Endothelial cell of umbilical vein (primary cell): ENCODE results near the gene RNF125. TPM values are rescaled to one million over a fixed set of nuclear protein-coding genes. Genes with fewer than 3 reads are reported as not detected.

ENCODE experiments used
- BruUV-seq: library from RNA; stranded (reverse); fragments of 400-500 nt; replicated peaks from 2 replicates; lab custom pipeline; 2021; lab: Mats Ljungman, UMichigan
- CTCF ChIA-PET: fragments of 300-600, 350-600 bp; sonication (Branson Sonifier 250); formaldehyde crosslinking; loops from one replicate; lab custom pipeline; 2021; ENCODE audit warnings: antibody characterized with exemption, inconsistent platforms; lab: Charles Lee
- POLR2A ChIA-PET: fragments of 300-600, 350-600 bp; sonication (Branson Sonifier 250); formaldehyde crosslinking; loops from one replicate; lab custom pipeline; 2021; ENCODE audit warnings: antibody characterized with exemption, inconsistent platforms; lab: Charles Lee
- DNase-seq: peaks from one replicate; pipeline ENCODE4 v3.0.0-alpha.2; 2011; ENCODE audit warnings: low read depth, low spot score
- FAIRE-seq: peaks from 2 replicates; lab custom pipeline; 2011; peaks lifted over from hg19 to GRCh38; lab: Jason Lieb, UNC
- H2AFZ ChIP-seq: 2 replicates; pipeline ENCODE4 v1.6.0; 2012; ENCODE audit warnings: low read depth, low read length, control low read depth, inconsistent platforms
- H3K27ac ChIP-seq: 2 replicates; pipeline ENCODE4 v1.5.1; 2011; ENCODE audit warnings: low read depth, mild to moderate bottlenecking, control low read depth, low read length, moderate library complexity; ENCODE audit not compliant: insufficient read depth
- H3K27me3 ChIP-seq, 2 experiments: 2 replicates each; pipeline versions ENCODE4 v1.6.0 to v1.6.1; 2011; ENCODE audit warnings: low read length in 2 of 2, mixed read lengths in 1 of 2; ENCODE audit not compliant: control insufficient read depth in 2 of 2, insufficient read depth in 2 of 2
- H3K36me3 ChIP-seq, 2 experiments: 2 replicates in 1 of 2; 3 replicates in 1 of 2; pipeline ENCODE4 v1.5.1; 2011; ENCODE audit warnings: low read length in 2 of 2, mild to moderate bottlenecking in 1 of 2, moderate library complexity in 1 of 2; ENCODE audit not compliant: control insufficient read depth in 2 of 2, insufficient read depth in 2 of 2; ENCODE audit errors: extremely low read depth in 1 of 2
- H3K4me1 ChIP-seq: 3 replicates; pipeline ENCODE4 v1.5.1; 2011; ENCODE audit warnings: mild to moderate bottlenecking, low read length; ENCODE audit not compliant: control insufficient read depth, insufficient read depth; ENCODE audit errors: extremely low read depth
- H3K4me2 ChIP-seq: 2 replicates; pipeline ENCODE4 v1.6.1; 2011; ENCODE audit warnings: low read length, control low read depth, mixed read lengths; ENCODE audit not compliant: insufficient read depth
- H3K4me3 ChIP-seq, 3 experiments: fragments of 200-600 bp in 1 of 3; sonication (generic), shearing (Covaris generic) in 1 of 3; replicated peaks in 1 of 3; 2 replicates each; pipeline ENCODE4 v1.5.1; 2011 to 2016; ENCODE audit warnings: control low read depth in 3 of 3, low read length in 3 of 3, mild to moderate bottlenecking in 2 of 3, inconsistent platforms in 1 of 3, low read depth in 1 of 3, moderate library complexity in 1 of 3; ENCODE audit not compliant: insufficient read depth in 1 of 3
- H3K79me2 ChIP-seq: 2 replicates; pipeline ENCODE4 v1.6.0; 2012; ENCODE audit warnings: low read length, inconsistent platforms; ENCODE audit not compliant: control insufficient read depth, insufficient read depth
- H3K9ac ChIP-seq: replicated peaks from 2 replicates; pipeline ENCODE3; 2011; ENCODE audit warnings: low read length, control low read depth; ENCODE audit not compliant: insufficient read depth; ENCODE audit errors: extremely low read depth
- H3K9me1 ChIP-seq: replicated peaks from 3 replicates; pipeline ENCODE4 v1.6.0; 2011; ENCODE audit warnings: mild to moderate bottlenecking, low read length; ENCODE audit not compliant: control insufficient read depth, insufficient read depth; ENCODE audit errors: extremely low read depth
- H3K9me3 ChIP-seq: replicated peaks from 2 replicates; pipeline ENCODE4 v1.5.1; 2012; ENCODE audit warnings: low read length, inconsistent platforms; ENCODE audit not compliant: control insufficient read depth, insufficient read depth
- H4K20me1 ChIP-seq: replicated peaks from 2 replicates; pipeline ENCODE3; 2011; ENCODE audit warnings: mild to moderate bottlenecking, low read length; ENCODE audit not compliant: control insufficient read depth, insufficient read depth; ENCODE audit errors: extremely low read depth
- CTCF ChIP-seq, 2 donors: IDR thresholded peaks; 1 replicate in 1 of 2; 2 replicates in 1 of 2; pipeline ENCODE4 v1.5.1; 2011; ENCODE audit warnings: low read length in 2 of 2, mild to moderate bottlenecking in 2 of 2, moderate library complexity in 2 of 2, control low read depth in 1 of 2, inconsistent platforms in 1 of 2, low read depth in 1 of 2; ENCODE audit not compliant: insufficient read depth in 1 of 2; ENCODE audit errors: extremely low read depth in 1 of 2
- EZH2 ChIP-seq: IDR thresholded peaks from 2 replicates; pipeline ENCODE4 v1.6.1; 2012; ENCODE audit warnings: borderline replicate concordance, low read depth, mild to moderate bottlenecking, moderate library complexity, low read length, inconsistent platforms; ENCODE audit not compliant: severe bottlenecking
- FOS ChIP-seq: IDR thresholded peaks from 2 replicates; pipeline ENCODE4 v1.6.1; 2011; ENCODE audit warnings: mild to moderate bottlenecking, low read length, moderate library complexity, borderline replicate concordance; ENCODE audit not compliant: insufficient read depth
- GATA2 ChIP-seq: IDR thresholded peaks from 2 replicates; pipeline ENCODE4 v1.7.0; 2011; ENCODE audit warnings: low read depth, mild to moderate bottlenecking, moderate library complexity, mixed read lengths, low read length; ENCODE audit not compliant: insufficient read length, insufficient read depth
- JUN ChIP-seq: IDR thresholded peaks from 2 replicates; pipeline ENCODE4 v1.6.1; 2011; ENCODE audit warnings: borderline replicate concordance, low read depth; ENCODE audit not compliant: insufficient read length, insufficient read depth
- MAX ChIP-seq: IDR thresholded peaks from 2 replicates; pipeline ENCODE4 v1.6.1; 2011; ENCODE audit not compliant: insufficient read depth, insufficient read length
- MYC ChIP-seq: IDR thresholded peaks from one replicate; pipeline ENCODE4 v1.6.1; 2011; ENCODE audit warnings: mild to moderate bottlenecking, low read depth, low read length
- POLR2A ChIP-seq: IDR thresholded peaks from 2 replicates; pipeline ENCODE4 v1.6.1; 2012; ENCODE audit warnings: low read depth, mild to moderate bottlenecking, control low read depth, low read length
- POLR2AphosphoS5 ChIP-seq: IDR thresholded peaks from 2 replicates; pipeline ENCODE4 v1.6.1; 2012; ENCODE audit warnings: low read depth, mild to moderate bottlenecking, control low read depth, low read length, moderate library complexity; ENCODE audit not compliant: insufficient read depth
- dilution Hi-C: fragments of 300-500 bp; cut with MboI; formaldehyde crosslinking; loops from one replicate; pipeline ENCODE4 v1.15.0; 2019; ENCODE audit warnings: low sequenced_read_pairs; ENCODE audit not compliant: extremely low pct_ligation_motif_present
- intact Hi-C: fragments of 100-400 bp; cut with micrococcal nuclease; formaldehyde crosslinking; loops from one replicate; pipeline ENCODE4 v1.10.0; 2022
- polyA plus RNA-seq, 4 experiments: library from polyadenylated mRNA; depleted of rRNA in 3 of 4; stranded (reverse) in 3 of 4; unstranded in 1 of 4; fragments of >200 nt; gene quantifications; 2 replicates each; pipeline versions ENCODE4 v1.2.1 to v1.2.3, GENCODE V29; 2011 to 2012; ENCODE audit warnings: missing spikeins in 1 of 4
- total RNA-seq: library from RNA; stranded (reverse); gene quantifications from 2 replicates; pipeline ENCODE4 v1.2.3, GENCODE V29; 2021

RNF125 gene
- total and polyA plus RNA-seq, 2 donors (not counting 3 experiments of a cell fraction or from before 2014, with no cell fraction given): 0.73 to 1.3 TPM

- Histone ChIP-seq H2AFZ (no peak overlapping the region), H3K4me1 (peaks cover 11% of the 10 kb centered on the region), H3K9me1 (no peaks in the 10 kb centered on the region), H3K36me3 (no peaks in the 10 kb centered on the region), H3K4me2 (no peak overlapping the region), H4K20me1 (no peaks in the 10 kb centered on the region), H3K9me3 (no peaks in the 10 kb centered on the region), H3K4me3 (no peak overlapping the region), H3K27me3 (no peaks in the 10 kb centered on the region), H3K79me2 (no peaks in the 10 kb centered on the region), H3K27ac (no peak overlapping the region), H3K9ac (no peak overlapping the region)
- ChIA-PET POLR2A (no interaction called here), CTCF (interaction anchor here (1.1 to 1.2 kb wide), 2 partner anchors 50 to 67 kb away, joined by 3 read pairs; no protein-coding TSS in a partner anchor)
- intact Hi-C loops: no loop called here
- FAIRE-seq (no peak), DNase-seq (peak; percentile 11)
- TF ChIP-seq POLR2A (no peak), POLR2AphosphoS5 (no peak), MAX (no peak), MYC (no peak), FOS (no peak), EZH2 (no peak), JUN (no peak), GATA2 (no peak), CTCF (IDR thresholded peaks at IDR 0.05; ENCODE audit: extremely low read depth in 1 of 2, insufficient read depth in 1 of 2, low read depth in 1 of 2, low read length in 2 of 2) (no peak)
- no TSS peak for BruUV-seq
- dilution Hi-C loops: no loop called here
Measured at GRCh38 chr18:32021756-32022564, 3.3 kb downstream of the RNF125 start.
